ENCODE measurements around the gene TMEM175.

TMEM175 gene

DNA sequence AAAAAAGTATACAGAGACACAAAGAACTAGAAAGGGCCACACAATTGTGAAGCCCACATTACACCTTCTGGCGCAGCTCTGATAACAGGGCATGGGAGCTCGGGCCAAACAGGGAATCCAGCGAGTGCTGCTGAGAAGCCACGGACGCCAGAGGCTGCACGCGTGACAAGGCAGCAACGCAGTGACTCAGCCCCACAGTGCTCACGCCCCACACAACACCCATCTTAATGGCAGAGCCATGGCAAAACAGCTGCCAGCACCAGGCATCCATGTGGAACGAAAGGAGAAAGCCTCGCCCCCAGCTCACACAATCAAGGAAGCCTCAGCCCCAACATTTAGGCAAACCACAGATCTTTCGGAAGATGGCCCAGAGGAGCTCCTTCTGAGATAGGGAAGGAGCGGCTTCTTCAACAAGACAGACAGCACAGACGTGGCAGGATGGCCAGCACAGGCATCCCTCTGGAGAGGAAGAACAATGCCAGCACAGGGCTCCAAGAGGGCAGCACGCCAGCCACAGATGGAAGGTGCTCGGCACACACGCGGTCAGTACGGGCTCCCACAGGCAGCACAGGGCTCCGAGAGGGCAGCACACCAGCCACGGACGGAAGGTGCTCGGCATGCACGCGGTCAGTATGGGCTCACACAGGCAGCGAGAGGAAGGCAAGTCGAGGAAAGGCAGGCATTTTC lies 33.2 kb upstream of the TMEM175 start:
- in situ Hi-C loops (cut with HindIII; ENCODE audit: low sequenced_read_pairs): no loop called here

DNA sequence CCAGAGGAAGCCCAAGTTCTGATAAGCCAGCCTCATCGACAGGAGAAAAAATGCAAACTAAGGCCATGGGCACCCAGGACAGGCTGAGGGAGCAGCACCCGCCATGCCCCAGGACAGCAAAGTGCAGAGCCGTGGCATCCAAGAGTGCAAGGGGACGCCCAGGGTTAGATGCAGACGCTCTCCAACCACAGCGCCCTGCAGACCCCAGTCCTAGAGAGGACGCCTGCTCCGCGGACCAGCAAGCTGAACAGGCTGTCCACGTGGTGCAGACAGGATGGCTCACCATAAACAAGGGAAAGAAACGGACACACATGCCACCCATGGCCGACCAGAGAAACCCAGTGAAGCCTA lies 32.7 kb upstream of the TMEM175 start:
- in situ Hi-C loops (cut with HindIII; ENCODE audit: low sequenced_read_pairs): no loop called here

DNA sequence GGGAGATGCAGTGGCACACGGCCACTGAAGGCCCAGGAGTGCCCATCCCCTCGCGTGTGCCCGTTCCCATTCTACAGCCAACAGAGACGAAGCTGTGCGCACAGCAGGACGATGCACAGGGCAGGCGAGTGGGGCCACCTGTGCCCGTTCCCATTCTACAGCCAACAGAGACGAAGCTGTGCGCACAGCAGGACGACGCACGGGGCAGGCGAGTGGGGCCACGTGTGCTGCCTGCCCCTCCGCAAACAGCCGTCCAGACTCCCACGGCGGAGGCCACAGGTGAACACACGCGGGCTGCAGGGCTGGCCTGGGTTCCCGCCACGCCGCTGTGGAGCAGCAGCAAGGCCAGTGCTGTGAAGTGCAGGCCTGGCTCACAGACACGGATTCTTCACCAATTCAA lies 32.2 kb upstream of the TMEM175 start:
- in situ Hi-C loops (cut with HindIII; ENCODE audit: low sequenced_read_pairs): no loop called here

DNA sequence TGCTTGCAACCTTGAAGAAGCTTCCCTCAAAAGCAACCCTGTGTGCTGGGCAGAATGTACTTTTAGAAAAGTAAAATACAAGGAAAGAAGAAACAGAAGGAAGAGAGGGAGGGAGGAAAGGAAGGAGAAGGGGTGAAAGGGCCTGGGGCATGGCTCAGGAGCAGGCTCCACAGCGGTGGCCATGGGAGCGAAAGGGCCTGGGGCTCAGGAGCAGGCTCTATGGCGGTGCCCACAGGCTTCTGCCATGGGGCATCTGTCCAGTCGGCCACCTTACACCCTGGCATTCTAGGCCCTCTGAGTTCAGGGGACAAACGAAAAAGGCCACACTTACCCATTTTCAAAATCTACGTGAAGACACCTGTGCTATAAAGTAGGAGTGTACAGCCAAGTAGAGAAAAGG lies 31.5 kb upstream of the TMEM175 start:
- in situ Hi-C loops (cut with HindIII; ENCODE audit: low sequenced_read_pairs): no loop called here

DNA sequence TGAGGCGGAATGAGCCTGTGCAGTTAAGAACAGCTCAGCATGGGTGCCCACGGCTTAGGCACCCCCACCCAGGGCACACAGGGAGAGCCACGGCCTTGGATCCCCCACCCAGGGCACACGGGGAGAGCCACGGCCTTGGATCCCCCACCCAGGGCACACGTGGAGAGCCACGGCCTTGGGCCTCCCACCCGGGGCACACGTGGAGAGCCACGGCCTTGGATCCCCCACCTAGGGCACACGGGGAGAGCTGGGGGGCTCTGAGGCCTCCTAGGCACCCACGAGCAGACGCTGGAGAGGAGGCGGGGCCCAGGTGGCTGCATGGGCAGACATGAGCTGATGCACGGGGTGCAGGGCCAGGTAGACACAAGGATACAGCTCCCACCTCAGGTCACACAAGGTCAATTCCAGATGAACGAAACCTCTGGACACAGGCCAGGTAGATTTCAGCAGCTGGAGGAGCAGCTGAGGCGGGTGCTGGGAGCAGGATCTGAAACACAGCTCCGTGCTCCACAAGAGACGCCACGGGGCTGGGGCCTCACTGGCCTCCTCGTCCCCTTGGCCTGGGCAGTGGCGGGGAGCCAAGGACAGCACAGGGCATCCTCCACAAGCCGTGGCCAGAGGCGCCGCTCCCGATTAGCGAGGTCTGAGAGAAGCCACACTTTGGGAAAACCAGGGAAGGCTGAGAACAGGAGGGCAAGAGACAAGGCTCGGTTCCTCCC lies 30.9 kb upstream of the TMEM175 start:
- in situ Hi-C loops (cut with HindIII; ENCODE audit: low sequenced_read_pairs): no loop called here

DNA sequence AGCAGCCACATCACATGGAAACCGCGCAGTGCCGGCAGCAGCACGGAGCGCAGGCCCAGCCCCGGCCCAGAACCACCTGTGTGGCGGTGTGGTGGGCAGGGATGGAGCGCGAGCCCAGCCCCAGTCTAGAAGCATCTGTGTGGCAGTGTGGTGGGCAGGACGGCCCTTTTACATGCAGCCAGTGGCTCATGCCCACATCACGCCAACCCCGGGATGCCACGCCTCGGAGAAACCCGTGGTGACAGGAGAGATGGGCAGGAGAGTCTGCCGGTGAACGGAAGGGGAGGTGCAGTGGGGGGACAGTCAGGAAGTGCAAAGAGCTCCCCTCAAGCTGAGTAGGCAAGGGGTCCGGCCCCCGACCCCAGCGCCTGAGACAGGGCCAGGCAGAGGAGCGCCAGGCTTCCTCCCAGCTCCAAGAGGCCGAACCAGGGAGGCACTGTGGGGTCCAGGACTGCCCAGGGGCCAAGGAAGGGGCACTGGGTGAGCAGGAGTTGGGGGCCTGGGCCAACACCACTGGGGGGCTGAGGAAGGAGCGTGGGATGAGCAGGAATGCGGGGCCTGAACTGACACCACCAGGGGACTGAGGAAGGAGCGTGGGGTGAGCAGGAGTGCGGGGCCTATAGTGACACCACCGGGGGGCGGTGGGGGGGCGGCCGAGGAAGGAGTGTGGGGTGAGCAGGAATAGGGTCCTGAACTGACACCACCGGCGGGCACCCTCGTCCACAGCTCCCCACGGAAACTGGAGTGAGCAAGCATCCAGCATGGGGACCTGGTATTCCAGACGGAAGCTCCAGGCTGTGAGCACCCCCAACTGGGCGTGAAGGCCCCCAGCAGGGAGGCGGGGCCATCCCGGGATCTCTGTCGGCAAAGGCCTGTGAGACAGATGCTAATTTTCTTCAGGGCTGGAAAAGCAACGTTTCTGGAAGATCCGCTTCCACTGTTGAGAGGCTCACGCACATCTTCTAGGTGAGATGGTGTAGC lies 28.9 kb upstream of the TMEM175 start:
- in situ Hi-C loops (cut with HindIII; ENCODE audit: low sequenced_read_pairs): no loop called here

DNA sequence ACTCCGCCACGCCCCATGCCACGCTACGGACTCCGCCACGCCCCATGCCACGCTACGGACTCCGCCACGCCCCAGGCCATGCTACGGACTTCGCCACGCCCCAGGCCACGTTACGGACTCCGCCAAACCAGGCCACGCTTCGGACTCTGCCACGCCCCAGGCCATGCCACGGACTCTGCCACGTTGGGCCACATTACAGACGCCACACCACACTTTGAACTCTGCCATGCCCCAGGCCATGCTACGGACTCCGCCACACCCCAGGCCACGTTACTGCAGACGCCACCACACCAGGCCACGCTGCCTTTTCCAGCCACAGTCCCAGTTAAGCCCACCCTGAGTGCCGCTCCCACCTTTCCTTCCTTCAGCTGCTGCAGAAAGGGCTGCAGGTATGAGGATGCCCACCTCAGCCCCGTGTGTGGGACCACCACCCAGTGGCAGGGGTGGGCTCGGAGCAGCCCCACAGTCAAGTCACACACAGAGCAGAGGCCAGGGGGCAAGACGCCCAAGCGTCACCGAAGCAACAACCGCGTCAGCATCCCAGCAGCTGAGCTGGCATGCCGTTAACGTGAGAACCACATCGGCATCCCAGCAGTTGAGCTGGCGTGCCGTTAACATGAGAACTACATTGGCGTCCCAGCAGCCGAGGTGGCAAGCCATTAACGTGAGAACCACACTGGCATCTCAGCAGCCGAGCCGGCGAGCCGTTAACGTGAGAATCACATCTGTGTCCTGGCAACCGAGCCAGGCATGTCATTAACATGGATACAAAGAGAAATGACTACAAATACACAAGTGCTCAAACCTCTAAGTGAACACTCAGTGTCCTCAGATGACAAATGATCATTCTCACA lies 26.5 kb upstream of the TMEM175 start:
- in situ Hi-C loops (cut with HindIII; ENCODE audit: low sequenced_read_pairs): no loop called here

DNA sequence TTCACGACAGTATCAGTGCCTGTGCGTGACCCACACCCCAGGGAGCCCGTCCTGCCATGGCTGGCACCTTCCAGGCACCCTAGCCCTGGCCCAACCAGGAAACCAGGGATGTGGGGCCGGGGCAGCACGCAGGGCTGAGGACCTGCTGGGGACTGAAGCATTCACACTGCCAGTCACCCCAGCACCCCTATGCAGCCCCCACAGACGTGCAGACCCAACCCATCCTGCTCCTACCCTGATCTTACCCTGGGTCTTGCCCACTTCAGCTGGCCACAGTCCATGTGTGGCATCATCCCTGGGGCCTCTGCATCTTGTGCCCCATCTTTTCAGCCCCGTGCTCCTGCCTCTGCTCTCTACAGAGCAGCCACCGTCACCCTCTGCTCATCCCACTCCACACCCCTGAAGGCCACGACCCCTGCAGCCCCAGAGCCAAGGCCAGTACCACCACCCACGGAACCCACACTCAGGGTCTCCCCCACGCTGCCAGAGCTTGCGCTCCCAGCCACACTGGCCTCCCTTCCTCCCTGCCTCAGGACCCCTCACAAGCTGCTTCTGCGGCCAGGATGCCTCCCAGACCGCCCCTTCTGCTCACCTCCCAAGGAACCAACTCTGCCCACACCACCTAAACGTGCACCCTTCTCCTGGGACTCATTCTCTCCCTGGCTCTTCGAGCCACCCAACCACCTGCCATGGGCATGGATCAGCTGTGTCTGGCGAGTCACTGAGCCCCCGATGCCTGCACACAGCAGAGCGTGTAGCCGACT lies 25.7 kb upstream of the TMEM175 start:
- in situ Hi-C loops (cut with HindIII; ENCODE audit: low sequenced_read_pairs): no loop called here

DNA sequence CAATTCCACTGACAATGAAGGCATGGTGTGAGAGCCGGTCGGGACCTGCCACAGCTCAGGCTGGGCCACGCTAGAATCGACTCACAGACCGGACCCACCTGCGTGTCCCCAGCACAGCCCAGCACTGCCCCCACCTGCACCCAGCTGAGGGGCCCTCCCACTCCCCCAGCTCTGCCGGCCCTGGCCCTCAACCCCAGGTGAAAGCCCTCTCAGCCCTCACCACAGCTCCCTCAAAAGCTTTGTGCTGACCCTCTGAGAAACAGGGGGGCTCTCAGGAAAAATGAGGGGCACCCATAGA lies 25.2 kb upstream of the TMEM175 start:
- in situ Hi-C loops (cut with HindIII; ENCODE audit: low sequenced_read_pairs): no loop called here

DNA sequence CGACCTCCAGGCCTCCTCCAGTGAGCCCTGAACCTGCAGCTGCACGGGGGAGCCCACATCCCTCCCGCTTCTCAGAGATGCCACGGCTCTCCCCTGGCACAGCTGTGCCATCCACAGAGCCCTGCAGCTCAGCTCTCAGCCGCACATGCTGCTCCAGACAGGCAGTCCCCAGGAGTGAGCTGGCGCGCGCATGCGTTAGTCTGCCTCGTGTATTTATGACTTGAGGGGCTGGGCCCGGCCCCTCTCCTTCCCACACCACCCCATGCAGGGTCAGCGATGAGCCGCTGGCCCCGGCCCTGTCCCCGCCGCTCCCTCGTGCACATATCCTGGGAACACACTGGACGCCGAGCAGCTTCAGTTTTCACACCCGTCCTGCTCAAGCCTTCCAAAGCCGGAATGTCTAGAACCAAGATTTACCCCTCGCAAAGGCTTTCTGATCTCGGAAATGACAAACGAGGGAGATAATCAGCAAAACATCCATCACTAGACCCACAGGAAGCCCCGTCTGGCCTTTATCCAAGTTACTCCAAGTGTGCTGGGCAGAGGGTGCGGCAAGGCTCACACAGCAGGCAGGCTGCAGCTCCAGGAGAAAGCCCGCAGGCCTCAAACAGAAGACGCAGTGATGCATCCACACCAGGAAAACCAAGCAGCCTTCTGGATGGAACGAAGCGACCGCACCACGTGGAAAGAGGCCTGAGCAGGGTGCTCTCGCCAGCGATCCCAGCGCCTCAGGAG lies 24.4 kb upstream of the TMEM175 start:
- in situ Hi-C loops (cut with HindIII; ENCODE audit: low sequenced_read_pairs): no loop called here

DNA sequence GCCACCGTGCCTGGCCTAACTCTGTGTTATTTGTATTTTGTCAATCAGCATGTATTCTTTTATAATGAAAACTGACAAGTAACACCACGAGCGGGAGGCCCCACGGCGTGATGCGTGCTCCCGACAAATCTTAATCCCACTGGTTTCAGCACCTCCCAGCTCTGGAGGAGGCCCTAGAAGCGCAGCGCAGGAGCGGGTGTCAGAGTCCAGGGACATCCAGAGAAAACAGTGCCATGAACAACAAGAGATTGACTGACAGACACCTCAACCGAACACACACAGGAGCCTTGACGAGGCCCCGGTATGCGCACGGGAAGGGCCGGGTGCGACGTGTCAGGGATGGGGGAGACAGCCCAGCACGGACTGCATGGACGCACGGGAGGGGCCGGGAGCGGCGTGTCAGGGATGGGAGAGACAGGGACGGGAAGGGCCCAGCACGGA lies 23.1 kb upstream of the TMEM175 start:
- in situ Hi-C loops (cut with HindIII; ENCODE audit: low sequenced_read_pairs): no loop called here

DNA sequence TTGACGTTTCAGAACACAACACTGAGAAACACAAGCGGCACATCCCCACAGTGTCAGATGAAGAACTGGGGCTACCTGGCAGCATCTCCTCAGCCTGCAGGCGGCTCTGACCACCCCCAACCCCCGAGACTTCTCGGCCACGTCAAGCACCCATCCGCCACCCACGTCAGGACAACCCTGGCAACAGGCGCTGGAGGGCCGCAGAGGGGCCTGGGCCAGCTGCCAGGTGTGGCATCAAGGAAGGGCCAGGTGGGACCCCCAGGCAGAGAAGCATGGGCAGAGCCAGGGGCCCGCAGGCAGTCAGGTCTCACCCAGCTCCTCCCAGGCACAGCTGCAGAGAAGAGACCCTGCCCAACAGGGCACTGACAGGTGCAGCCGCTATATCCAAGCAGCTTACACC lies 22.4 kb upstream of the TMEM175 start:
- in situ Hi-C loops (cut with HindIII; ENCODE audit: low sequenced_read_pairs): no loop called here

DNA sequence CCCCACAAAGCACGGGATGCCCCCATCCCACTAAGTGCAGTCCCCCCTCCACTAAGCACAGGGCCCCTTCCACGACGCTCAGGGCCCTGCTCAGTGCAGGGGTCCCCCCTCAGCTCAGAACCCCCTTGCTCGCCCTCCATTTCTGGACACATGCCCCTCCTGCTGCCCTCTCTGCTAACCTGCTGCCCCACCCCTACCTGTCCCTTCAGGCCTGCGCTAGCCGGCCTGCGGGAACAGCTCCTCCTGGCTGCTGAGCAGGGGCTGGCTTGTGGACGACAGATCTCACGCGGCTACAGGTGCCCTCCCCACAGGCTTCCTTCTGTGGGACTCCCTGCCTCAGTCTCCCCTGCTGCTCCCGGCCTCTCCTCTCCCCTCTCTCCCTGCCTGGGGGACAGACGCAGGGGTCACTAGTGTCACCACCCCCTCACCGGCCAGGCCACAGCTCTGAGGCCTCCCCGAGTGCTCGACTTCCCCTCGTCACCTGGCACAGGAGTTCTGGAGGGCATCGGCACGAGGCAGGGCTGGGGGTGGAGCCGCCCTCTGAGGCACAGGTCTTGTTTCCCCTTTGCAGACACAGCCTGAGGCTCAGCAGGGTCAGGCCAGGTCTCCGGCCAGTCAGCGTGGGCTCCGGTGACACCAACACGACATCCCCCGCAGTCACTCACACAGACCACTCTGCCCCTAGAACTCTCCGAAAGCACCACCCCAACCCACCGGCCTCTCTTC lies 21.7 kb upstream of the TMEM175 start:
- in situ Hi-C loops (cut with HindIII; ENCODE audit: low sequenced_read_pairs): no loop called here

DNA sequence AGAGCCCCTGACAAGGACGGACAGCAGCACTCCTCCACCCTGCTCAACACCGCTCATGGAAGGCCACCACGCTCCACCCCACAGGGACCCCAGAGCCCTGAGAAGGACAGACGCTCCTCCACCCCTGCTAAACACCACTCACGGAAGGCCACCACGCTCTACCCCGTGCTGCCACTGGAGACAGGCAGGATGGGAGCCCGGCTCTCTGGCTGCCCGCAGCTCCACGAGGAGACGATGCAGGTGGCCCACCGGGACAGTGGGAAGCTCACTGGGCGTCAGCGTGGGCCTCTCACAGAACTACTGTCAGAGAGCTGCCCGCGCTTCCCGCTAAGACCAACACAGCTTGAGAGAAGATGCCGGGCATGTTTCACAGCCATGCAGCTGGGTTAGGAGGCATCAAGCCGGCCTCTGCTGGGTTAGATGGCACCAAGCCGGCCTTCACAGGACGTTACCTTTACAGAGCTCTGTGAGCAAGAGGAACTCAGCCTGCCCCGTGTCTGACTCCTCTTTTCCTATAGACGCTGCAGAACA lies 21.0 kb upstream of the TMEM175 start:
- in situ Hi-C loops (cut with HindIII; ENCODE audit: low sequenced_read_pairs): no loop called here

DNA sequence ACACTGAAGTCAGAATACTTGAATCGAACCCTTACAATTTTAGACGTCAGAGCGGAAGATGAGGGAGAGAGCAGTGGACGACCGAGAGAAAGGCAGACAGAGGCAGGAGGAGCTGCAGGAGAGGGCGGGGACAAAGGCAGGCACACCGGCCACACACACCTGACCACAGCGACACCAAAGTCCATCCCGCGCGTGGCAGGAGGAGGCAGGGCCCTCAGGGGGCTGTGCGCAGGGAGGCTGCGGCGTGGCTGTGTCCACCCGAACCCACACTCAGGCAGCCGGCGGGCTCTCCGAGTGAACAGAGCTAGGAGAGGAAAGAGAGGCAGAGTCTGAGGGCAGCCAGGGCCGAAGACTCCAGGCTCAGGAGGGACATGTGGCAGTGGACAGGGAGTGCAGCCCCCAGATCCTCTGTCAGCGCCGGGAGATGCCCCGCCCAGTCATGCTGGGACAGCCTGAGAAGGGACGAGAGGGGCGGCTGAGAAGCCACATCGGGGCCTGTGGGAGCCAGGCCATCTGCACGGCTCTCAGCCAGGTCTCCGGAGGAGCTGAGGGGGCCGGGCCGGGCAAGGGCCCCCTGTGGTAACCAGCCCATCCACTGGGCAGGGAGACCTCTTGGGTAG lies 20.3 kb upstream of the TMEM175 start:
- in situ Hi-C loops (cut with HindIII; ENCODE audit: low sequenced_read_pairs): no loop called here

DNA sequence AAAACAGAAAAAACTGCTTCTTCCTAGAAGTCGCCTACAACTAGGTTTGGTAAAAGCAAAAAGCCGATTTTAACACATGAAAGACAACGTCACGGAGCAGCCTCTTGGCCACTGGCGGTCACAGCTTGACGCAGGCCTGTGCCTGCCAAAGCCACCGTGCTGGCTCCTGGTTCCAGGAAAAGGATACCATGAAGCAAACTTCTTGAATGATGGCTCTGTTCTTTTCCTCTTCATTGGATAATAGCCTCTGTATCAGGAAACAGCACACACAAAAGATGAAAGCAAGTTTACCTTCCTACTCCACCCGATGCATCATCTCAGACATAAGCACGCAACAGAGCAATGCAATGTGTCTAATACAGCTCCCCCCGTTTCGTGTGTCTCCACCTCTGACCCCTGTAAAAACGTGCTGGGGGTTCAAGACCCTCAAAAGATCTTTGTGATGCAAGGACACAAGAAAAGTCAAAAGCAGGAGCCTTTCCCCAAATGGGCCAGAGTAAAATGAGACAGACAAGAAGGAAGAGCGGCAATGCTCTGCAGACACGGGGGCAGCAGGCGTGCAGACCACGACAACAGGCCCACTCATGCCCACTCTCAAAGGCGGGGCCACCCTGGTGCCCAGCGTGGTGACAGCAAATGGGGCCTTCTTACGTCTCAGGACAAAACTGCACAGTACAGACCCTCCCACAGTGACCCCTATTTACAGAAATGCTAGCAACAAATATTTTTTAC lies 19.5 kb upstream of the TMEM175 start:
- in situ Hi-C loops (cut with HindIII; ENCODE audit: low sequenced_read_pairs): no loop called here

DNA sequence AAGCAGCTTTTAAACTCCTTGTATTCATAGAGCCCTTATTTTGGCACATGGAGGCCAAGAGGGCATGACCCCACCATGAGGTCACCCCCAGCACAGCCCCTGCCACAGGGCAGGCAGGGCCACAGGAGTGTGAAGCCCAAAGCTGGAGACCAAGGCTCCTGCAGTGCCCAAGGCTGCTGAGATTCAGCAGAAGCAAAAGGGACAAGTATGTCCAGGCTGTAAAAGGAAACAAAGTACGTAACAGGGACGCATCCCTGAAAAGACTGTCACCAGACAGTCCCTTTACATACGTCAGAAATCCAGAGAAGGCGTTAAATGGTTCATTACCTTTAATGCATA lies 19.0 kb upstream of the TMEM175 start:
- in situ Hi-C loops (cut with HindIII; ENCODE audit: low sequenced_read_pairs): no loop called here

DNA sequence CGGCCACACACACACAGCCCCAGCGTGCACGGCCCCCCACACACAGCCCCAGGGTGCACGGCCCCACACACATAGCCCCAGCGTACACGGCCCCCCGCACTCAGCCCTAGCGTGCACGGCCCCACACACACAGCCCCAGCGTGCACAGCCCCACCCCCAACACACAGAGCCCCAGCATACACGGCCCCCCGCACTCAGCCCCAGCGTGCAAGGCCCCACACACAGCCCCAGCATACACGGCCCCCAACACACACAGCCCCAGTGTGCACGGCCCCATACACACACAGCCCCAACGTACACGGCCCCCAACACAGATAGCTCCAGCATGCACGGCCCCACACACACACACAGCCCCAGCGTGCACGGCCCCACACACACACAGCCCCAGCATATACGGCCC lies 17.7 kb upstream of the TMEM175 start:
- in situ Hi-C loops (cut with HindIII; ENCODE audit: low sequenced_read_pairs): no loop called here

Measured in DLD1 (cell line).